OCI-LY3 (cell line): Measurements from ENCODE around the gene CDR2.
"Not testable (repeated sequence)": the region's sequence is repeated elsewhere in the genome, so short reads cannot be mapped to it uniquely, and the experiment has no call there.

Experiments
- EZH2phosphoT487 ChIP-seq: fragments of 200-600 bp; shearing (Covaris generic); IDR thresholded peaks from 2 replicates; pipeline ENCODE4 v1.6.1; 2018; ENCODE audit warnings: antibody characterized with exemption, mixed run types, low read depth
- TF ChIP-seq, protein P1 (sequence below): fragments of 200-600, 300-600 bp; sonication (generic); IDR thresholded peaks from 2 replicates; pipeline ENCODE4 v1.5.1; 2014; ENCODE audit warnings: antibody characterized with exemption, low read length, low read depth

DNA sequence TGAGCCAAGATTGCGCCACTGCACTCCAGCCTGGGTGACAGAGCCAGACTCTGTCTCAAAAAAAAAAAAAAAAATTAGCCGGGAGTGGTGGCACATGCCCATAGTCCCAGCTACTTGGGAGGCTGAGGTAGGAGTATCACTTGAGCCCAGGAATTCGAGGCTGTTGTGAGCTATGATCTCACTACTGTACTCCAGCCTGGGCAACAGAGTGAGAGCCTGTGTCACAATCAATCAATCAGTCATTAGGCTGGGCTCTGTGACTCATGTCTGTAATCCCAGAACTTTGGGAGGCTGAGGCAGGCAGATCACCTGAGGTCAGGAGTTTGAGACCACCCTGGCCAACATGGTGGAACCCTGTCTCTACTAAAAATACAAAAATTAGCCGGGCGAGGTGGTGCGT lies 43.4 kb upstream of the CDR2 start:
- TF ChIP-seq, protein P1, sequence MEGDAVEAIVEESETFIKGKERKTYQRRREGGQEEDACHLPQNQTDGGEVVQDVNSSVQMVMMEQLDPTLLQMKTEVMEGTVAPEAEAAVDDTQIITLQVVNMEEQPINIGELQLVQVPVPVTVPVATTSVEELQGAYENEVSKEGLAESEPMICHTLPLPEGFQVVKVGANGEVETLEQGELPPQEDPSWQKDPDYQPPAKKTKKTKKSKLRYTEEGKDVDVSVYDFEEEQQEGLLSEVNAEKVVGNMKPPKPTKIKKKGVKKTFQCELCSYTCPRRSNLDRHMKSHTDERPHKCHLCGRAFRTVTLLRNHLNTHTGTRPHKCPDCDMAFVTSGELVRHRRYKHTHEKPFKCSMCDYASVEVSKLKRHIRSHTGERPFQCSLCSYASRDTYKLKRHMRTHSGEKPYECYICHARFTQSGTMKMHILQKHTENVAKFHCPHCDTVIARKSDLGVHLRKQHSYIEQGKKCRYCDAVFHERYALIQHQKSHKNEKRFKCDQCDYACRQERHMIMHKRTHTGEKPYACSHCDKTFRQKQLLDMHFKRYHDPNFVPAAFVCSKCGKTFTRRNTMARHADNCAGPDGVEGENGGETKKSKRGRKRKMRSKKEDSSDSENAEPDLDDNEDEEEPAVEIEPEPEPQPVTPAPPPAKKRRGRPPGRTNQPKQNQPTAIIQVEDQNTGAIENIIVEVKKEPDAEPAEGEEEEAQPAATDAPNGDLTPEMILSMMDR: not testable (repeated sequence)
- TF ChIP-seq EZH2phosphoT487: not testable (repeated sequence)
